Caco-2 (cell line): ENCODE data around the gene UCHL1. TPM values are rescaled to one million over a fixed set of nuclear protein-coding genes. Genes with fewer than 3 reads are reported as not detected.

ENCODE experiments used
- BruUV-seq: library from RNA; stranded (reverse); fragments of 400-500 nt; replicated peaks from 2 replicates; lab custom pipeline; 2021; lab: Mats Ljungman, UMichigan
- CTCF ChIA-PET: fragments of 300-600 bp; sonication (Branson Sonifier 250); formaldehyde crosslinking; loops from one replicate; lab custom pipeline; 2022; ENCODE audit warnings: antibody characterized with exemption; lab: Charles Lee
- POLR2A ChIA-PET: fragments of 300-600 bp; sonication (Branson Sonifier 250); formaldehyde crosslinking; loops from one replicate; lab custom pipeline; 2022; ENCODE audit warnings: antibody characterized with exemption; lab: Charles Lee
- DNase-seq, 2 experiments: peaks; one replicate each; pipeline versions ENCODE4 v3.0.0 to v3.0.0-alpha.2; 2020 to 2022
- H3K27me3 ChIP-seq: replicated peaks from 2 replicates; pipeline ENCODE4 v1.6.0; 2011; ENCODE audit warnings: low read length; ENCODE audit not compliant: control insufficient read depth, insufficient read depth
- H3K36me3 ChIP-seq: 2 replicates; pipeline ENCODE4 v1.5.1; 2011; ENCODE audit warnings: low read length; ENCODE audit not compliant: control insufficient read depth, insufficient read depth
- H3K4me1 ChIP-seq: fragments of 250-450 bp; sonication (Bioruptor Pico); 2 replicates; pipeline ENCODE4 v1.5.1; 2020; ENCODE audit warnings: mild to moderate bottlenecking
- H3K4me3 ChIP-seq: 2 replicates; pipeline ENCODE4 v1.5.1; 2011; ENCODE audit warnings: low read depth, mild to moderate bottlenecking, control low read depth, low read length
- H3K9me3 ChIP-seq: fragments of 250-450 bp; sonication (Bioruptor Pico); 2 replicates; pipeline ENCODE4 v1.5.1; 2020; ENCODE audit warnings: mild to moderate bottlenecking, moderate library complexity
- H3K27ac Mint-ChIP-seq: one replicate; pipeline ENCODE4 v1.8.0; 2022; ENCODE audit warnings: mixed read lengths; ENCODE audit not compliant: unreplicated experiment
- H3K27me3 Mint-ChIP-seq: one replicate; pipeline ENCODE4 v1.8.0; 2022; ENCODE audit warnings: mixed read lengths; ENCODE audit not compliant: insufficient read depth, unreplicated experiment
- H3K36me3 Mint-ChIP-seq: one replicate; pipeline ENCODE4 v1.8.0; 2022; ENCODE audit warnings: mild to moderate bottlenecking, mixed read lengths; ENCODE audit not compliant: insufficient read depth, unreplicated experiment
- H3K4me1 Mint-ChIP-seq: one replicate; pipeline ENCODE4 v1.8.0; 2022; ENCODE audit warnings: low read depth, mixed read lengths; ENCODE audit not compliant: unreplicated experiment
- H3K4me3 Mint-ChIP-seq: one replicate; pipeline ENCODE4 v1.8.0; 2022; ENCODE audit warnings: mild to moderate bottlenecking, moderate library complexity, mixed read lengths; ENCODE audit not compliant: unreplicated experiment
- H3K9me3 Mint-ChIP-seq: one replicate; pipeline ENCODE4 v1.8.0; 2022; ENCODE audit warnings: mixed read lengths; ENCODE audit not compliant: unreplicated experiment
- CTCF ChIP-seq, 2 experiments: fragments of 200-600 bp in 1 of 2; IDR thresholded peaks; 1 replicate in 1 of 2; 2 replicates in 1 of 2; pipeline versions ENCODE4 v1.5.1 to v1.8.0; 2011 to 2022; ENCODE audit warnings: antibody characterized with exemption in 1 of 2, control low read depth in 1 of 2, inconsistent platforms in 1 of 2, low read depth in 1 of 2, low read length in 1 of 2, mild to moderate bottlenecking in 1 of 2, moderate library complexity in 1 of 2; ENCODE audit not compliant: insufficient read depth in 1 of 2, severe bottlenecking in 1 of 2, unreplicated experiment in 1 of 2
- intact Hi-C: fragments of 100-400 bp; cut with micrococcal nuclease; formaldehyde crosslinking; loops from one replicate; pipeline ENCODE4 v1.10.0; 2022; ENCODE audit not compliant: unreplicated experiment
- total RNA-seq: library from RNA; stranded (reverse); gene quantifications from 2 replicates; pipeline ENCODE4 v1.2.3, GENCODE V29; 2022

The UCHL1 gene
- total RNA-seq, 1 experiment from 2014 or later, result 233 TPM

DNA sequence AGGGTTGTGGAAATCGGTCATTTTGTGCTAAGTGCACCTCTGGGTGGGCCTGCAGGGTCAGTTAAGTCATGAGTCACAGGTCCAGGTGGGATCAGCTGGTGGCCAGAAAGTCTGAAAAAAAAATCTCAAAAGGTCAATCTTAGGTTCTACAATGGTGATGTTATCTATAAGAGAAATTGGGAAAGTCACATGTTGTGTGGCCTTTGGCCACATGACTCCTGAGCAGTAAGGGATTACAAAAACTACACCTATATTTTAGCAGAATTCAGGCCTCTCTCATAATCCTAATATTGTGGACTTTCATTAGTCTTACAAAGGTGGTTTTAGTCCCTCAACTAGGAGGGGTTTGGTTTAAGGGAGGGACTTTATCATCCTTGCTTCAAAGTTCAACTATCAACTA lies 59.1 kb downstream of the UCHL1 start:
- no peak for TF ChIP-seq CTCF (IDR thresholded peaks at IDR 0.05; ENCODE audit: insufficient read depth in 1 of 2, low read depth in 1 of 2, low read length in 1 of 2, severe bottlenecking in 1 of 2, unreplicated experiment in 1 of 2)
- Histone ChIP-seq H3K36me3 (no peaks in the 10 kb centered on the region), H3K27me3 (no peaks in the 10 kb centered on the region), H3K4me3 (no peak overlapping the region), H3K4me1 (peaks cover 19% of the 10 kb centered on the region; the same call in 1 of the 2 replicates), H3K9me3 (no peaks in the 10 kb centered on the region)
- Mint-ChIP-seq H3K27me3 (no peaks in the 10 kb centered on the region), H3K36me3 (no peaks in the 10 kb centered on the region), H3K4me1 (peaks cover 16% of the 10 kb centered on the region), H3K4me3 (no peak overlapping the region), H3K9me3 (no peaks in the 10 kb centered on the region), H3K27ac (no peak overlapping the region)
- ChIA-PET POLR2A (no interaction called here), CTCF (no interaction called here)
- intact Hi-C loops, result no loop called here
- DNase-seq, result no peak
- no TSS peak for BruUV-seq

Other genes with a start within 250 kb of the UCHL1 start
- gene APBB2, start 42.4 kb upstream of the UCHL1 start, total RNA-seq, result 80.7 and 88.6 TPM in 2 replicates